Endothelial cell of coronary artery (primary cell): ENCODE results near the gene YAP1. TPM values are rescaled to one million over a fixed set of nuclear protein-coding genes. Genes with fewer than 3 reads are reported as not detected.

ENCODE experiments used
- total RNA-seq: library from RNA; depleted of rRNA; stranded (reverse); fragments of >200 nt; gene quantifications from 2 replicates; pipeline ENCODE4 v1.2.3, GENCODE V29; 2014

The YAP1 gene
- total RNA-seq: 32.7 and 33.2 TPM in 2 replicates

DNA sequence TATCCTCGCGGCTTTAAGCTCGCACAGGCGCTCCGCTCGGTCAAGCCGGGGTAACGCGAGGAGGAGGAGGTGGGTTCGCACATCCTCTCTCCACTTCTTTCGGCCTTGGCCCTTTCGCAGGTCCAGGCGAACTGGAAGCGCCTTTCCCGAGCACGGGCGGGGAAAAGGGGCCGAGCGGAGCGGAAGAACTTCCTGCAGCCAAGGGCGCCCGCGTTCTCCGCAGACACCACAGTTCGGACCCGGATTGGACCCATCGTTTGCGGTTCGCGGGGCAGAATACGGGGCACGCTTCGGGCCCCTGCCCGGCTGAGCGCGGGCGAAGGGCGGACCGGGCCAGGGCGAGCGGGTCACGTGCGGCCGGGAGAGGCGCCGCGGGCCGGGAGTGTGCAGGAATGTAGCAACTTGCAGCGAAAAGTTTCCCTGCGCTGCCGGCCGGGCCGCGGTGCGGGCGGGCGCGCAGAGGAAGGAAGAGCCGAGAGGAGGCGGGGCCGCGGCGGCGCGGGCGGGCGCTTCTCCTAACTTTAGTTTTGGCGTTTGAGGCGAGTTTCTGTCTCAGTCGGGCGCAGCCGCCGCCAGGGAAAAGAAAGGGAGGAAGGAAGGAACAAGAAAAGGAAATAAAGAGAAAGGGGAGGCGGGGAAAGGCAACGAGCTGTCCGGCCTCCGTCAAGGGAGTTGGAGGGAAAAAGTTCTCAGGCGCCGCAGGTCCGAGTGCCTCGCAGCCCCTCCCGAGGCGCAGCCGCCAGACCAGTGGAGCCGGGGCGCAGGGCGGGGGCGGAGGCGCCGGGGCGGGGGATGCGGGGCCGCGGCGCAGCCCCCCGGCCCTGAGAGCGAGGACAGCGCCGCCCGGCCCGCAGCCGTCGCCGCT lies at the start of gene YAP1:
YAP1 (plus strand) TSS at position 552 of the 865 bp plus-strand sequence. CDS start 402 bp downstream, outside the sequence.

Other genes with a start within 250 kb of the YAP1 start
- 0.66 and 1.5 TPM in 2 replicates for gene CEP126, start 195.4 kb upstream of the YAP1 start, total RNA-seq
- not detected in 2 replicates for gene ANGPTL5, start 193.9 kb upstream of the YAP1 start, total RNA-seq
- gene CFAP300, start 63.0 kb upstream of the YAP1 start, total RNA-seq: 0.36 and 0.47 TPM in 2 replicates
- 1.7 and 4.6 TPM in 2 replicates for gene BIRC3, start 207.0 kb downstream of the YAP1 start, total RNA-seq
- 43.5 and 50.4 TPM in 2 replicates for gene BIRC2, start 236.8 kb downstream of the YAP1 start, total RNA-seq